DND-41 (cell line): Measurements from ENCODE around the gene MED31.
"Not testable (repeated sequence)": the region's sequence is repeated elsewhere in the genome, so short reads cannot be mapped to it uniquely, and the experiment has no call there.

Source experiments
- ATAC-seq: fragments of 200-7000 bp; cut with Tn5 transposase; 3 replicates; pipeline ENCODE4 v1.9.1; 2021; ENCODE audit warnings: low read depth; ENCODE audit not compliant: insufficient read depth
- DNase-seq: peaks from one replicate; pipeline ENCODE4 v3.0.0-alpha.2; 2020
- H2AFZ ChIP-seq: 2 replicates; pipeline ENCODE4 v1.6.0; 2012; ENCODE audit warnings: low read depth, low read length
- H3K27ac ChIP-seq: 2 replicates; pipeline ENCODE4 v1.5.1; 2012; ENCODE audit warnings: low read length, inconsistent platforms
- H3K27me3 ChIP-seq: fragments of 200-600 bp; sonication (generic); 2 replicates; pipeline ENCODE4 v1.6.0; 2012; ENCODE audit warnings: low read length, mild to moderate bottlenecking, inconsistent platforms; ENCODE audit not compliant: insufficient read depth, poor library complexity
- H3K36me3 ChIP-seq: 2 replicates; pipeline ENCODE4 v1.5.1; 2012; ENCODE audit warnings: low read length, inconsistent platforms; ENCODE audit not compliant: insufficient read depth
- H3K4me1 ChIP-seq: 2 replicates; pipeline ENCODE4 v1.5.1; 2012; ENCODE audit warnings: mild to moderate bottlenecking, low read length; ENCODE audit not compliant: insufficient read depth
- H3K4me2 ChIP-seq: 2 replicates; pipeline ENCODE4 v1.6.0; 2012; ENCODE audit warnings: mild to moderate bottlenecking, moderate library complexity, low read length, inconsistent platforms; ENCODE audit not compliant: insufficient read depth
- H3K4me3 ChIP-seq, 2 experiments: fragments of 200-600 bp in 1 of 2; shearing (Covaris generic) in 1 of 2; 2 replicates each; pipeline ENCODE4 v1.5.1; 2012 to 2016; ENCODE audit warnings: inconsistent platforms in 2 of 2, low read length in 2 of 2, mild to moderate bottlenecking in 2 of 2, low read depth in 1 of 2, moderate library complexity in 1 of 2
- H3K79me2 ChIP-seq: 2 replicates; pipeline ENCODE4 v1.6.0; 2012; ENCODE audit warnings: low read length, inconsistent platforms; ENCODE audit not compliant: insufficient read depth
- H3K9ac ChIP-seq: 2 replicates; pipeline ENCODE4 v1.6.0; 2012; ENCODE audit warnings: low read depth, mild to moderate bottlenecking, inconsistent platforms, low read length, moderate library complexity
- H3K9me3 ChIP-seq: 2 replicates; pipeline ENCODE4 v1.5.1; 2012; ENCODE audit warnings: low read length, moderate library complexity, mild to moderate bottlenecking, inconsistent platforms; ENCODE audit not compliant: insufficient read depth, severe bottlenecking
- H4K20me1 ChIP-seq: 2 replicates; pipeline ENCODE4 v1.6.0; 2012; ENCODE audit warnings: low read length; ENCODE audit not compliant: insufficient read depth
- CTCF ChIP-seq: IDR thresholded peaks from 2 replicates; pipeline ENCODE4 v1.5.1; 2012; ENCODE audit warnings: borderline replicate concordance, low read length, moderate library complexity, mild to moderate bottlenecking; ENCODE audit not compliant: poor library complexity, severe bottlenecking; ENCODE audit errors: extremely low read depth
- EZH2 ChIP-seq: IDR thresholded peaks from 3 replicates; pipeline ENCODE4 v1.6.1; 2012; ENCODE audit warnings: borderline replicate concordance, low read depth, mild to moderate bottlenecking, moderate library complexity, low read length, inconsistent platforms; ENCODE audit not compliant: severe bottlenecking

The MED31 gene

GRCh38 chr17:6698004-6698403 is 46.6 kb upstream of the MED31 start:
- no peak for TF ChIP-seq CTCF
- TF ChIP-seq EZH2: no peak
- H3K27ac ChIP-seq: no peak overlapping the region
- H4K20me1 ChIP-seq: no peaks in the 10 kb centered on the region
- peaks cover 10% of the 10 kb centered on the region for H3K27me3 ChIP-seq
- H3K9me3 ChIP-seq: no peaks in the 10 kb centered on the region
- no peaks in the 10 kb centered on the region for H3K4me1 ChIP-seq
- no peak for DNase-seq
- no peaks in the 10 kb centered on the region for H3K36me3 ChIP-seq
- H3K4me2 ChIP-seq: no peak overlapping the region
- H2AFZ ChIP-seq: no peak overlapping the region
- no peak overlapping the region for H3K9ac ChIP-seq
- no peak overlapping the region for H3K4me3 ChIP-seq
- ATAC-seq: no peak
- no peaks in the 10 kb centered on the region for H3K79me2 ChIP-seq

GRCh38 chr17:6696906-6697305 is 45.5 kb upstream of the MED31 start:
- Histone ChIP-seq H3K79me2 (no peaks in the 10 kb centered on the region), H3K27me3 (peaks cover 10% of the 10 kb centered on the region), H3K9me3 (no peaks in the 10 kb centered on the region), H3K4me1 (no peaks in the 10 kb centered on the region), H3K4me2 (no peak overlapping the region), H2AFZ (no peak overlapping the region), H3K27ac (no peak overlapping the region), H3K36me3 (no peaks in the 10 kb centered on the region), H3K4me3 (no peak overlapping the region), H4K20me1 (no peaks in the 10 kb centered on the region), H3K9ac (no peak overlapping the region)
- TF ChIP-seq EZH2 (no peak), CTCF (no peak)
- DNase-seq: no peak
- ATAC-seq: no peak

DNA sequence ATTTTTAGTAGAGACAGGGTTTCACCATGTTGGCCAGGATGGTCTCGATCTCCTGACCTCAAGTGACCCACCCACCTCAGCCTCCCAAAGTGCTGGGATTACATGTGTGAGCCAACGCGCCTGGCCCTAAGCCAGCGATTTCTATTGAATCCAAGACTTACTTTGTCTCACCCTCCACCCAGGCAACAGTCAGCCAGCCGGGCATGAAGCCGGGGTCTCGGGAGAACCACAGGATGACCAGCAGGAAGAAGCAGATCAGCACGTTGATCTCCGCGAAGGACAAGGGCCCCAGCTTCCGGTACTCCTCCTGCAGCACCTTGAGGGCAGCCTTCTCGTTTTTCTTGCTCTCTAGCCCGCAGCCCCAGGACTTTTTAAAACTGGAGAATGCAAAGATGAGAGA is 44.2 kb upstream of the MED31 start:
- TF ChIP-seq EZH2 (no peak), CTCF (no peak)
- no peaks in the 10 kb centered on the region for H3K9me3 ChIP-seq

GRCh38 chr17:6695051-6695450 is 43.6 kb upstream of the MED31 start:
- peaks cover 15% of the 10 kb centered on the region for H3K27me3 ChIP-seq
- no peak overlapping the region for H3K4me2 ChIP-seq
- no peak overlapping the region for H3K4me3 ChIP-seq
- H3K36me3 ChIP-seq: no peaks in the 10 kb centered on the region
- no peaks in the 10 kb centered on the region; the same call in 1 of the 2 replicates for H4K20me1 ChIP-seq
- no peaks in the 10 kb centered on the region for H3K9me3 ChIP-seq
- ATAC-seq: no peak
- no peaks in the 10 kb centered on the region for H3K79me2 ChIP-seq
- no peak overlapping the region for H3K27ac ChIP-seq
- H3K4me1 ChIP-seq: no peaks in the 10 kb centered on the region
- H2AFZ ChIP-seq: no peak overlapping the region
- H3K9ac ChIP-seq: no peak overlapping the region
- TF ChIP-seq EZH2: no peak
- no peak for TF ChIP-seq CTCF
- DNase-seq: no peak

More for the DNA sequence above, 44.2 kb upstream of the MED31 start:
- DNase-seq (no peak), ATAC-seq (no peak)
- H3K79me2 ChIP-seq: no peaks in the 10 kb centered on the region
- H3K9ac ChIP-seq: no peak overlapping the region
- no peak overlapping the region for H3K4me2 ChIP-seq
- H3K27me3 ChIP-seq: peaks cover 15% of the 10 kb centered on the region
- H3K36me3 ChIP-seq: no peaks in the 10 kb centered on the region
- H3K4me1 ChIP-seq: no peaks in the 10 kb centered on the region
- H3K27ac ChIP-seq: no peak overlapping the region
- H3K4me3 ChIP-seq: no peak overlapping the region
- H2AFZ ChIP-seq: no peak overlapping the region
- no peaks in the 10 kb centered on the region; the same call in 1 of the 2 replicates for H4K20me1 ChIP-seq

DNA sequence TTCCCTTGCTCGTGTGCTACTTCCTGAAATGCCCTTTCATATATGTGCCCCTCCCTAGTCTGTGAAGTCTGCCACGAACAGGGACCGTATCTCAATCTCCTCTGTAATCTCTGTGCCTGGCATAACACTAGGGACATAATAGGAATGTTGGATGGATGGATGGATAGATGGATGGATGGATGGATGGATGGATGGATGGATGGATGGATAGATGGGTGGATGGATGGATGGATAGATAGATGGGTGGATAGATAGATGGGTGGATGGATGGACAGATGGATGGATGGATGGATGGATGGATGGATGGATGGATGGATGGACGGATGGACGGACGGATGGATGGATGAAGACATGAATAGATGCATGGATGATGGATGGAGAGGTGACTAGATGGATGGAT is 40.6 kb upstream of the MED31 start:
- not testable (repeated sequence) for H3K9ac ChIP-seq, H3K4me1 ChIP-seq, DNase-seq, ATAC-seq, H3K4me2 ChIP-seq, H3K4me3 ChIP-seq, H4K20me1 ChIP-seq, H2AFZ ChIP-seq, H3K9me3 ChIP-seq, H3K36me3 ChIP-seq, H3K79me2 ChIP-seq, H3K27ac ChIP-seq
- H3K27me3 ChIP-seq: peaks cover 14% of the 10 kb centered on the region
